Dedifferentiated amniotic fluid mesenchymal stem cell (primary cell): ENCODE results near the gene MBNL1.
"Not testable (repeated sequence)": the region's sequence is repeated elsewhere in the genome, so short reads cannot be mapped to it uniquely, and the experiment has no call there.

ENCODE experiments used
- DNase-seq: peaks from one replicate; pipeline ENCODE4 v3.0.0-alpha.2; 2016; ENCODE audit errors: extremely low spot score

MBNL1 gene

GRCh38 chr3:152376351-152377183 is 107.8 kb downstream of the MBNL1 start:
- DNase-seq, result peak; percentile 59

- DNase-seq, result no peak
These were observed 108.4 kb downstream of the MBNL1 start for GRCh38 chr3:152377184-152377570.

GRCh38 chr3:152379415-152380042 is 110.8 kb downstream of the MBNL1 start:
- no peak for DNase-seq

GRCh38 chr3:152380043-152380442 is 111.3 kb downstream of the MBNL1 start:
- no peak for DNase-seq

DNA sequence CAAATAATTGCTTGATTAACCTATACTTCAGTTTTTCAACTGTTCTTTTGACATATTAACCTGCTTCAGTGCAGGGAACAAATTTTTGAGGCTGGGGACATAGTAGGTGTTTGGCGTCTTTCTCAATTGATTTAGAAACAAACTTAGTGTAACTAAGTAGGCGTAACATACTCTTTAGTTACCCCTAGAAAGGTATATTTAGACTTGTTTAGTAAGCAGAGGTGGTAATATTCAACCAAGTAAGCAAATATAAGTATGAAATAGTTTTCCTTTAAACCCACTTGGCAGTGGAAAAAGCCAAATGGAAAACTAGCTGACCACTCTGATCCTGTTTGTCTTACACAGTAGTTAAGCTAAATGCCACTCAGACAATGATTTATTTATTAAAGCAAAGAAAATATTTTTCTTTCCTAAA is 113.2 kb downstream of the MBNL1 start:
- no peak for DNase-seq

- no peak for DNase-seq
These were observed 113.8 kb downstream of the MBNL1 start for GRCh38 chr3:152382312-152383135.

GRCh38 chr3:152383136-152383606 is 114.4 kb downstream of the MBNL1 start:
- no peak for DNase-seq

GRCh38 chr3:152384412-152384811 is 115.7 kb downstream of the MBNL1 start:
- no peak for DNase-seq

GRCh38 chr3:152385761-152386160 is 117.0 kb downstream of the MBNL1 start:
- DNase-seq, result peak; percentile 53

DNA sequence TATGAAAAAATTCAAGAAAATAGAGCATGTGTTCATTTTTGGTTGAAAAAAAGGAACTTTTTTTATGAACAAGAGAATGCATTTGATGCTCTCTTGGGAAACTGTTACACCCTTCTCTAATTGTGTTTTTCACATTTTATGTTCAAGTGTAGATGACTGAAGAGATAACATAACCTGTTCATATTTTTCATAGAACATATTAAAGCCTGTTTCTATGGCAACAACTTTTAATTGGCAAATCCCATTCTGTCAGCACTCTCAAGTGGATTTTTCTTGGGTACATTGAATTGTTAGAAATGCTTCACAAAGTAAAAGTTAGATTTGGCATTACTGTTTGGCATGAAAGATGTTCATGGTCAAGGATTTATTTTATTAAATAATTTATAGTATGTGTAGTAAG is 117.5 kb downstream of the MBNL1 start:
- DNase-seq, result no peak

DNA sequence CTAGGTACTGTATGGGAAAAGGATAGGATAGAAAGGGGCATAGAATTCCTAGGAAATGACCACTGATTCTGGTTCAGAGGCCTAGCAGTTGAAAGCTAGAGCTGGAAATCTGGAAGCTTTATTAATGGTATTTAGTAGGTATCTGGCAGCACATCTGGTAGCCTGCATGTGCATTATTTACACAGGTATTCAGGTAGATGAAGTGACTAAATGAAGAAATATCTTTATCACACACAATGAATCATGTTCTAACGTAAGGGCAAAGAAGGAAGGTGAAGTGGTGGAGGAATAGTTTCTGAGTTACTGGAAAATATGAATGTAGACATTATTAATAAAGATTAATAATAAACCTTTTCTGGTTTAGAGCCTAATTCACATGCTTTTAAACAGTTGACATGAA is 119.9 kb downstream of the MBNL1 start:
- DNase-seq, result no peak

- no peak for DNase-seq
These were observed 120.7 kb downstream of the MBNL1 start for GRCh38 chr3:152389316-152389934.

- DNase-seq, result no peak
These were observed 121.9 kb downstream of the MBNL1 start for GRCh38 chr3:152390647-152391046.

DNA sequence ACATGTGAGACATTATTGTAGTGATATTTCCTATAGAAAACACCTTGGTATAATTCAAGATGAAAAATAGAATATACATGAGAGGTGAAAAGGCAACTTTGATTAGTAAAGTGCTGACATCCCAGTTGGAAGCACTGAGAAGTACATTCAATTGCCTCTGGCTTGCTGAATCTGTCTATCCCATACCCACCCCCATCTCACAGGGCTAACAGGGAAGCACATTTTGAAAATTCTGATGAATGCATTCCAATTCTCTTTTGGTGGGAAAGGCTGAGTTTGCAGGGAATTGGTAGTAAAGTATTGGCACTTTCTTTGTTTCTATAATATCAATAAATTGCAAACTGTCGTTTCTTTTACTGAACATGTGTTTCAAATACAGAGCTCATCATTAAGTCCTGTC is 122.9 kb downstream of the MBNL1 start:
- DNase-seq, result no peak

- no peak for DNase-seq
These were observed 123.6 kb downstream of the MBNL1 start for GRCh38 chr3:152392272-152392880.

- no peak for DNase-seq
These were observed 125.5 kb downstream of the MBNL1 start for GRCh38 chr3:152394246-152394645.

DNA sequence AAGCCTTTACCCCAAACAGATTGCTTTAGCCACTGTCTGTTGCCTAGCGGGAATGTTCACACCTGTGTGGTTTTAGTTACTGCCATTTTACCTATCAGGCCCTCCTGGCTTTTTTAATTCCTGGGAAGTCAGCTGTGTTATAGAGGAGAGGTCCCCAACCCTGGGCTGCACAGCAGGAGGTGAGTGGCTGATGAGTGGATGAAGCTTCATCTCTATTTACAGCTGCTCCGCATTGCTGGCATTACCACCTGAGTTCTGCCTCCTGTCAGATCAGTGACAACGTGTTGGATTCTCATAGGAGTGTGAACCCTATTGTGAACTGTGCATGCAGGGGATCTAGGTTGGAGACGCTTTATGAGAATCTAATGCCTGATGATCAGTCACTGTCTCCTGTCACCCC is 127.0 kb downstream of the MBNL1 start:
- no peak for DNase-seq

GRCh38 chr3:152396867-152397266 is 128.1 kb downstream of the MBNL1 start:
- no peak for DNase-seq

- DNase-seq, result not testable (repeated sequence)
These were observed 128.6 kb downstream of the MBNL1 start for GRCh38 chr3:152397348-152397747.

DNA sequence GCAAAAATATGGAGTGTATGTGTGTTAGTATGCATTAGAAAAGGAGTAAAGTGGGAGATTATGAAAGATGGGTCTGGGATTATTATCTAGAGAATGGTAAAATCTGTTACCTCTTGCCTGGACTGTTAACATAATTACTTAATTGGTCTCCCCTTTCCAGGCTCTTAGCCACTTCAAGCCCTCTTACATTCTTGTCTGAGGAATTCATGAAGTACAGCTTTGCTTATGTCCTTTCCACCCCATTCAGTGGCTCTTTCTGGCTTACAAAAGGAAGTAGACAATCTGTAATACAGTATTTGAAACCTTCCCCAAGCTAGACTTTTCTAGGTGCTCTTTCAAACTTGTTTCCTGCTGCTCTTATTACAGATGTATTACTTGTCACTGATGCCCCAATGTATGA is 129.8 kb downstream of the MBNL1 start:
- DNase-seq, result no peak

DNA sequence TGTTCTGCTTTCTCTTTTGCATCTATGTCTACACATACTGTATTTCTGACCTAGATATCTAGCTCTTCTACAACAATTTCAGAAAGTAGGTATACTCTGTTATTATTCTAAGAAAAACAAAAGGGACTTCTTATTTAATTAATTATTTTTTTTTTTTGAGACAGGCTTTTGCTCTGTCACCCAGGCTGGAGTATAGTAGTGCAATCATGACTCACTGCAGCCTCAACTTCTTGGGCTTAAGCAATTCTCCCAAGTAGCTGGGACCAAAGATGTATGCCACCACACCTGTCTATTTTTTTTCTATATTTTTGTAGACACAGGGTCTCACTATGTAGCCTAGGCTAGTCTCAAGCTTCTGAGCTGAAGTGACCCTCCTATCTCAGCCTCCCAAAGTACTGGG is 130.6 kb downstream of the MBNL1 start:
- no peak for DNase-seq
